ENCODE data around the gene TEP1.

TEP1 gene

DNA sequence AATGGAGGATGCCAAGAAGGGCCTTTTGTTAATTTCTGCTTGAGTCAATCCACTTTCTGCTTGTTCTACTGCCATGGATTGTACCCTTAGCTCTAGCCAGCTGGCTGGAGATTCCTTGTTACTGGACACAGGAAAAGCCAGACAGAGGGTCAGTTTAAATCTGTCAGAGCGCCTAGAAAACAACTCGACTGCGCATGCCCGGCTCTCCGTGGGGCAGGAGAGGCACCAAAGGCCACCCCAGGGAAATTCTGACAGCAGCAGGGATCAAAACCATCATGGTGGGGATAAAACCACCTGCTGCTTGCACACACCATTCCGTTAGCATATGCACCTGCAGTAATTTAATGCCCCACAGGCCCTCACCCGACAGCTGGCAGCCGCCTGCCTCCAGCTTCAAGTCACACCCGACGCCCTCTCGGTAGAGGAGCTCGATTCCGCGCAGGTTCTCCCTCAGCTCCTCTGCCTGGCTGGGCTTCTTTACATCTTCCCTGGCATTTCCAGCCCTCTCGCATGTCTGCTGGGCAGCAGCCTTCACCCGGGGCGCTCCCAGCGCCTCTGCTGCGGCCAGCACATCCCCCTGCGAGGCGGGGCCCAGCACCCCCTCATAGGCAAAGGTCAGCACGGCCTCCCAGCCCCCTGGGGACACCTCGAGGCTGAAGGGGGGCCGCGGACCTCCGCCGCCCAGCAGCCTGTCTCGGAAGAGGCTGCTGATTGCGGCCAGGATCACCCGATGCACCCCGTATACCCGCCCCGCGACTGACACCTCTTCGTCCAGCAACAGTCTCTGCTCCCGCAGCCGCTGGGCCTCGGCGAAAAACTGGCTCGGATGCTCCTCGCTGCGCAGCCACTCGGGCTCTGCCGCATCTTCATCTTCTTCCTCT, 21.6 kb upstream of the TEP1 start:
- DNase-seq (ENCODE audit: low read depth in 2 of 2), result no peak

DNA sequence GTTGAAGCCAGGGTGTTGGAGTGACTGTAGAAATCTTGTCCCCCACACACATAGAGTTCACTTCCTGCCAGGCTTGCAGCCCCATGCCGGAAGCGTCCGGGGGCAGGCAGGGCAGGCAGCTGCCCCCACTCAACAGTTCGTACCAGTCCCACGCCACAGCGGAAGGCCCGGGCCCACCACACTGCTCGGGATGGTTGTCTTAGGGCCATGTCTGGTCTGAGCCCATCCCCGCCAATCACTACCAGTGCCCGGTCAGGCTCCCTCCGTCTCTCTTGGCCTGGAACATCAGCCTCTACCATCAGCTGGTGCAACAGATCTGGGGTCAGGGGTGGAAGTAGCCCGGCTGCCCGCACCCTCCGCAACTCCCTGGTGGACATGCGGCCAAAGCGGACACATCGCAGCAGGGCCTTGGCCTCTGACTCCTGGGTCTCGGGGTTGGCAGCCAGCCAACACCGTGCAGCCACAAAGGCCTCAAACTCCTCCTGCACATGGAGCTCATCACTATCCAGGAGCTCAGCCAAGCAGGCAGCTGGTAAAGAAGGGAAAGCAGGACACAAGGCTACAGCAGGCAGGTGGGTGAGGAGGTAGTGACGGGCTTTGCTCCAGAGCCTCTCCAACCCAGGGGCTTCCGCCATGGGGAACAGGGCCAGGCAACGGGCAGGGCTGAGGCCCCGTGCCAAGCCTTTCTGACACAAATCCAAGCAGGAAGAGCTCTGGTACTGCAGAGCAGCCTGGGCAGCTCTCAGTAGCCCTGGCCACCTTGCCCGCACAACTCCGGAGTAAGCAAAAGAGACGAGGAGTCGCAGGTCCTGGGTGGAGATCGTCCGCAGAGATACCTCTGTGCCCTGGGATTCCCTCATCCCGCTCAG, 16.7 kb upstream of the TEP1 start:
- DNase-seq (ENCODE audit: low read depth in 2 of 2), result no peak

DNA sequence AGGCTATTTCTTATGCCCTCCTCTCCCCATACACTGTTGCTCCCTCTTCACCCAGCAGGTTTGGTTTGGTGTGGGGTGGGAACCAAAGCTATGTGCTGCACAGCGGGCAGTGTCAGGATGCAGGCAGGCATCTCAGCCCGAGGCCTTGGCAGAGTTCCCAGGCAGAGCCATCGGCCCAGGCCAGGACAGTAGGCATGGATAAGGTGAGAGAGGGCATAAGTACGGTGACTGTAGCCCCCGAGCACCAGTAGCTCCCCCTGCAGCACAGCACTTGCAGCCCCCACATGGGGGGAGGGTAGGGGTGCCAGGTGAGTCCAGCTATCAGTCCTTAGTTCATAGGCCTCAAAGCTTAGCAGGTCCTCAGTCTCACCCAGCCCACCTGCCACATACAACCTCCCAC, 15.5 kb upstream of the TEP1 start:
- no peak for DNase-seq (ENCODE audit: low read depth in 2 of 2)

DNA sequence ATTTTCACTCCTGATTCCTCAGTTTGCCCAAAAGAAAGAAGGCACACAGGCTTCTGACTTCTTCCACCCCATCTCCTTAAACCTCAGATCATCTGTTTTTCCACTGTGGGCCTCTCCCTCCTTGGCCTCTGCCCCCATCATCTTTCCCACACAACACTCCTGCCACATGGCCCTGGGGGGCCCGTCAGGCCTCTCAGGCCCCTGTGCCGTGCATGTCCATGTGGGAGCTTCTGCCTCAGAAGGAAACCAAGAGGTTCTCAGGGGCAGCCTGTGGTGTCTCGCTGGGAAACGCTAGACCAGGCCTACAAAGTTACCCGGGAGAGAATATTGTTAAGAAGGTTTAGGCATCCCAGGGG, 14.7 kb upstream of the TEP1 start:
- no peak for DNase-seq (ENCODE audit: low read depth in 2 of 2)

DNA sequence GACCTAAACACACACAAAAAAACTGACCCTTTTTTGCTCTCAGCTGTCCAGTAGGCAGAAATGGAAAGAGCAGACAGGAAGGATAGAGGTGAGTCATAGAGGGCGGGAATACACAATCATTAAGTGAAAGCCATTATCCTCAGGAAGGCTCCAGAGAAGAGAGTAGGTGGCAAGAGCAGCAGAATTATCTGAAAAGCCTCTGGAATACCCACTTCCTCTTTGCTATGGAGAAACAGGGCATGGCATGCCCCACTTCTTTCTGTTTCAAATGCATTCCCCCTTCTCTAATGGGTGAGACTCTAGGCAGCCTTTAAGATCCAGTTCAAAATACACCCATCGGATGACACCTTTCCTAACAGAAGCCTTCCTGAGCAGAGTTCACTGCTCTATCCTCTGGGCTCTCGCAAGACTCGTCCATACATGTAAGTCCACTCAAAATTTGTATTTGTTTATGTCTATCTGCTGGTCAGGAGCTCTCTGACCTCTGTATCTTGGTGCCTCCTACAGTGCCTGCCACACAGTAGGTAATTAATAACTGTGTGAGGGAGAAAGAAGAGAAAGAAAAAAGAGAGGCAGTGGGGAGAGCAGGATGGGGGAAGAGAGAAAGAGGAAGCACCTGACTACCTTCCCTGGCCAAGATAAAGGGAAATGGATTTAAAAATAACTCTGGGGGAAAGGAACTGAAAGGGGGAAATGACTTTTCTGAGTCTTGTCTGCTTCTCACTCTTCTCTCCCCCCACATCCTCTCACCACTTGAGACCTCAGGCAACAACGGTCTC, 14.1 kb upstream of the TEP1 start:
- no peak for DNase-seq (ENCODE audit: low read depth in 2 of 2)

DNA sequence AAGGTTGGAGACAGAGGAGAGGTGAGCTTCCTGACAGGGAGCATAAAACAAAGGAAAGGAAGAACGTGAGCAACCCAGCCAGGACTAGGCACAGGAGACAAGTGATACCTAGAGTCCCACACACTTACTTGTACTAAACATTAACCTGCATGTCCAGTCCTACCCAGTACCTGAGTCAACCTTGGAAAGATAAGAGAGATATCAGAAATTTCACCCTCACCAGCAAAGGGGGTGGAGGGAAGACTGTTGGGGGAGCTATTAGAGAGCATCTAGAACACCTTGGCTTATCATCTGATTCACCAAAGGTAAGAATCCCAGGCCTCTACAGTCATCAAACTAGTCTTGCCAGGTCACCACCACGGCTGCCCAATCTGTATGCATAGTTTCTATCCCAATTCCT, 11.6 kb upstream of the TEP1 start:
- no peak for DNase-seq (ENCODE audit: low read depth in 2 of 2)

DNA sequence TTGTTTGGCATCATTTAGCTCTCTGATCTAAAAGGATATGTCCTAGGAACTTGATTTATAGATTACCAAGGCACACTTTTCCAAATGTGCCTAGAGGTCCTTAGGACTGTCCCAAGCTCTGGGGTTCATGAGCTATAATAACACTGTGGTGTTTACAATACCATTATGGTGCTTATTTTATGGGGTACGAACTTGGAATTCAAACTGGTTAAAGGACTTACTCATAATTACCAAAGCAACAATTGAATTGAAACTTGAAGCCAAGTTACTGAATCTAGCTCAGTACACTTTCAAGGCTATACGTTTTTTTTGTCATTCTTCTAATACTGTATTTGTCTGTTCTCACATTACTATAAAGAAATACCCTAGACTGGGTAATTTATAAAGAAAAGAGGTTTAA, 9.6 kb upstream of the TEP1 start:
- DNase-seq (ENCODE audit: low read depth in 2 of 2), result no peak

DNA sequence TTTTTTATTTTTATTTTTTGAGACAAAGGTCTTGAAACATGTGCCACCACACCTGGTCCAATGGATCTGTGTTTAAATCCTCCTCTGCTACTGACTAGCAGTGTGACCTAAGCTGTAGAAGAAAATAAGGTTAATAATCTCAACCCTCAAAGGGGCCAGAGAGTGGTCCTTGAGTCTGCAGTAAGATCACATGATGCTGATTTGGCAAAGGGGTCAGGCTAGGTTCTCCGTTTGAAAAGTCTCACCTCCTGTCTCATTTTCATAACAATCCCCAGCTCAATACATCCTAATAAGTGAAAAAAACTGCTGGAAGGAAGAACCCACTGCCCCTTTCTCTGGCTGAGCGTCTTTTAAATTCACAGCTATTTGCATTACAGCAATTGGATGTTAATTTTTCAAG, 8.0 kb upstream of the TEP1 start:
- DNase-seq (ENCODE audit: low read depth in 2 of 2), result no peak

DNA sequence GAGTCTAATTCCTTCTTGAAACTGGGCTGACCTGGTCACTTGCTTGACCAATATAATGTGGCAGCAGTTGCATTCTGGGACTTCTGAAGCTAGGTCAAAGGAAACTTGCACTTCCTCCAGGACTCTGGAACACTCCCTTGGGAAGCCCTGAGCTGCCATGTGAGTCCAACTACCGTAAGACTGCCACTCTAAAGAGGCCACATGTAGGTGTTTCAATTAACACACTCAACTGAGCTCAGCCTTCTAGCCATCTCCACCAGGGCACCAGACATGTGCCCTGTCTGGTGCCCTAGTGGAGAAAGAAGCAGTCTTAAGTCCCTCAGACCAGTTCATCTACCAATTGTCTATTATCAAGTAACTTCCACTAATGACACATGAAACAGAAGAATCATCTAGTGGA, 6.1 kb upstream of the TEP1 start:
- no peak for DNase-seq (ENCODE audit: low read depth in 2 of 2)

DNA sequence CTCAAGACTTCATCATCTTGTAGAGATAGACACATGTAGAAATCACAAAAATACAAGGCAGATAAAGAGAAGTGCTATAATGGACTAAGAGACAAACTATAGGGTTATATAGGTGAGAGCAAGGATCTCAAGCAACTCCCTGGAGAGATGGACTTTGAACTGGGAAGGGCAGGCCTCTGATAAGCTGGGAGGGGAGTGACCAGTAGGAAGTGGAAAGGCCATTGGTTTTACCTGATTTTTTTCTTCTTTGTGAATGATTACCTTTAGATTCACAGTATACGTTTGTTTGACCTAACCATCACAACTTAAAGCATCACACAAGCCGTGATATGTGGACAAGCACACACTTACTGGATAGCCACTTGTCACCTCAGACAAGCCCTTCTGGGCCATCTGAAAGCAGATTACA, 5.2 kb upstream of the TEP1 start:
- no peak for DNase-seq (ENCODE audit: low read depth in 2 of 2)

DNA sequence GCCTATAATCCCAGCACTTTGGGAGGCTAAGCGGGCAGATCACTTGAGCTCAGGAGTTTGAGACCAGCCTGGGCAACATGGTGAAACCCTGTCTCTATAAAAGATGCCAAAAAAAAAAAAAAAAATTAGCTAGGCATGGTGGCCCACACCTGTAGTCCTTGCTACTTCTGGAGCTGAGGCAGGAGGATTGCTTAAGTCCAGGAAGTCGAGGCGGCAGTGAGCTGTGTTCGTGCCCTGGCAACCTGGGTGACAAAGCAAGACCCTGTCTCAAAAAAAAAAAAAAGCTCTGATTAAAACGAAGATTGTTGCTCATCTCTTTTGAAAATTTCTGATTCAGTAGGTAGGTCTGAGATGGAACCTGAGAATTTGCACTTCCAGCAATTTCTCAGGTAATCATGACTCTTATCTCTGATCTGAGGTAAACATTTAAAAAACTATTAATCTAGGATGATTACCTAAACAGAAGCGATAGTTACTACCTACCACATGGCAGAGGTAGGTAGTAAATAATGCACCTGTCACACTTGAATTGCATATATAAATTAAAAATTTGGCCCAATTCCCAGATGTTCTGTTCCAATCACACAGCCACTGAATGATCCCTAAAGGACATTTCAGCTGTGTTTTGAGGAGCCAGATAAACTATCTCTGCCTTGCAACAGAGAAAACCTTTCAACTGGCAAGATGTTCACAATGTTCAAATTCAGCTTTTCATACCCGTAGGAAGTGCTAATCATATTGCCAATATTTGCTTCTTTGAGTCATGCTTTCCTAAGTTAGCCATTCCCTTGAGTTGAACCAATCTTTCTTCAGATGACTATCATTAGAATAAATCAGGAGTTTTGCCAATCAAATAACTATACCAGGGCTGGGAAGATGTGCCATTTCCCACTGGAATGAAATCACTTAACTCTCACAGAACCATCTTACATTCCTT, 4.2 kb upstream of the TEP1 start:
- DNase-seq (ENCODE audit: low read depth in 2 of 2), result no peak

DNA sequence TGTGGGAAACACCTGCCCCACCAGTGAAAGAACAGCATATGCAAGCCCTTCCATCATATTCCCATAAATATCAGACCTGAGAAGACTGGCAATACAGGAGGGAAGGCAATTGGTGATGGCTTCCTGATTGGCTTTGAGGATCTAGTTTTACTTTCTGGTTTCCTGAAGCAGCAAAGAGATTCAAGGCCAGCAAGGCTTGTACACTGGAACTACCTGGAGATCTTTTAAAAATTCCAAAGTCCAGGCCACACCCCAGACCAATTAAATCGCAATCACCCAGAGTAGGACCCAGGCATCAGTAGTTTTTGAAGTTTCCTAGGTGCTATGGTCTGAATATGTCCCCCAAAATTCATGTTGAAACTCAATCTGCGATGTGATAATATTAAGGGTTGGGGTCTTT, 2.9 kb upstream of the TEP1 start:
- DNase-seq (ENCODE audit: low read depth in 2 of 2), result no peak

DNA sequence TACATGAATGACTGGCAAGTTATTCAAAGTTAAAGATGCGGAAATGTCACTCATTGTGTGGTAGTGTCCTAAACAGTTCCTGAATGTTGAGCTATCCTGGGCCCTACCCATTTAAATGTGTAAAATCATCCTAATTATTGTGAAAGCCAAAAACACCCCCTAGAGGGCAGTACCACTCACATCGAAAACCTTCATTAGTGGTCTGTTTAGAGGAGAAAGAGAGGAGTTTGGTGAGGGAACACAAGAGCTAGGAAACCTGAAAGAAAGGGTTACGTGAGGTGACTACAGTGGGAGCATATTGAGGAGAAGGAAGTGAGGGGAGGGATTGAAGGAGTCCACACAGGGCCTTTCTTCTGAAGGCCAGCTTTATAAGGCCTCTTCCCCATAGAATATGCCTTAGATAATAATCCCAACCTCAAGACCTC, 2.5 kb upstream of the TEP1 start:
- DNase-seq (ENCODE audit: low read depth in 2 of 2), result no peak

DNA sequence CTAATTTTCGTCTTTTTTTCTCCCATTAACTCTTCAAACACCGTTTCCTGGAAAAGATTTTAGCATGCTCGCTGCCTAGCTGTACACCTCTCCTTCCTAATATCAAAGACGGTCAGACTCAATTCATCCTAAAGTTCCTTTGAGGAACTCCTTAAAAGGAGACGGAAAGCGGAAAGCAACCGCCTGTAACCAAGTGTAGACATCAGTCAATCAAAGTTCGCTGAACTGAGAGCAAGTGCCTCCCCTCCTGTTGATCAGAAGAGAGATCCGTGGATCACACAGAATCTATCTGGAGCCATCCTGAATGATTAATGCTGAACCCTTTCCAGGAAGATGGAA, 412 bp upstream of the TEP1 start:
- no peak for DNase-seq (ENCODE audit: low read depth in 2 of 2)

DNA sequence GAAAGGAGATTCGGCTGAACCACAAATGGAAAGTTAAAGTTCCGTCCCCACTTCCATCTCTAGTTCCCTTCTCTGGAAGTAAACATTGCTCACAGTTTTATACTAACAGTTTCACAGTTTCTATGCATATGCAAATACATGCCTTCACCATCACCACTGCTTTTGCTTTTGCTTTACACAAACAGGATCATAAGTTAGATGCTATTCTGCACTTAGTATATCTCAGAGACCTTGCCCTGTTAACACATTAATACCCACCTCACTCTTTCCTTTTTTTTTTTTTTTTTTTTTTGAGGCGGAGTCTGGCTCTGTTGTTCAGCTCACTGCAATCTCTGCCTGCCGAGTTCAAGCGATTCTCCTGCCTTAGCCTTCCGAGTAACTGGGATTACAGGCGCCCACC, 890 bp downstream of the TEP1 start:
- DNase-seq (ENCODE audit: low read depth in 2 of 2), result no peak

DNA sequence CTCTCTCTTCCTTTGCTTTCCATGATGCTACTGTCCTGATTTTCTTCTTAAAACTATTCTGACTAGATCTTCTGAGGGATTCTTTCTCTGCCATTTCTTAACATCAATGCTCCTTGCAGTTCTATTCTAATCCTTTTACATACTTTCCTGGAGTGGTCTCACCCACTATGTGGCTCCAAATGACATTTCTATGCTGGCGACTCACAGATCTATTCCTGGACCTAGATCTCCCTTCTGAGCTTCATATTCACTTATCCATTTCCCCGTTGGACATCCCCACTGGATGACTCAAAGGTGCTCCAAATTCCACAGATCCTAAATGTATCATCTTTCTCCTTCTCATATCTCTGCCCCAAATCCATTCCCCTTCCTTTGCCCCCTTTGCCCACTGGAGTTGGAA, 4.1 kb downstream of the TEP1 start:
- no peak for DNase-seq (ENCODE audit: low read depth in 2 of 2)

DNA sequence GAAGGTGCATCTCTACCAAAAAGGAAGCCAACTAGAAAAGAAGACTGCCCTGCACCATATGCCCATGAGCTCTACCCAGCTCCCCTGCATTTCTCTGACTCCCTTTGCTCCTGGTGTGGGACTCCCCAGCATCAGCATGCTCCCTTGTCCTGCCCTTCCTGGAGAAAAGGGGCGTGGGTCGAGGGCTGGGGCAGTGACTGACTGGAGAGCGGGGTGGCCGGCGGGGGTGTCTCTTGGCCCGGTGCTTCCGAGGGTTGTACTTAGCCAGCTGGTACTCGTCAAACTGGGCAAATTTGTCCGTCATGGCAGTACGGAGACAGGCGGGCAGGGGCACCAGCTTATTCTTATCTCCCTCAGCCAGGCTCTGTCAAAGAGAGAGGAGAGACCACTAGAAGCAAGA, 9.8 kb downstream of the TEP1 start:
- no peak for DNase-seq (ENCODE audit: low read depth in 2 of 2)

DNA sequence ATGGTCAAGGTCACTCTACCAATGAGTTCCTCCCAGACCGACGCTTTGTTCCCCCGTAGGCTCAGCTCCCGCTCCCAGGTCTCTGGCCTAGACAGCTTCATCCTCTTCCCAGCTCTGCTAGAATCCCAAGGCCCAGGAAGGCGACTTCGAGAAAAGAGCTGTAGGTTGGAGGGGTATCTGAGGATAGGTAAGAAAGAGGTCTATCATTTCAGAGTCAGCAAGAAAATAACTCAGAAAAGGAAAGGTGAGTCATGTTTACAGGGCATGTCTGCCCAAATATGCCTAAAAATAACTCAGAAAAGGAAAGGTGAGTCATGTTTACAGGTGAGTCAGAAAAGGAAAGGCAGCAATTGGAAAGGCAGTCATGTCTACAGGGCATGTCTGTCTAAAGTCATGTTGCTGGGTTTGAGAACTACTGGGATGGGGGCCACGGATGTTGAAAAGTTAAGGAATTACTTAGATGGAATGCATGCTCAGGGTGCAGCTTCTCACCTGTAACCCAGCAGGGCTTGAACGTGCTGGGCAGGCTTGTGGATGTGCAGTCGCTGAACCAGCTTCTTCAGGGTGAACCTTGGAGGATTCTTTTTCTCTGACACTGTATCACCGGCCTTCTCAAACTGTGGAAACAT, 12.2 kb downstream of the TEP1 start:
- DNase-seq (ENCODE audit: low read depth in 2 of 2), result no peak

DNA sequence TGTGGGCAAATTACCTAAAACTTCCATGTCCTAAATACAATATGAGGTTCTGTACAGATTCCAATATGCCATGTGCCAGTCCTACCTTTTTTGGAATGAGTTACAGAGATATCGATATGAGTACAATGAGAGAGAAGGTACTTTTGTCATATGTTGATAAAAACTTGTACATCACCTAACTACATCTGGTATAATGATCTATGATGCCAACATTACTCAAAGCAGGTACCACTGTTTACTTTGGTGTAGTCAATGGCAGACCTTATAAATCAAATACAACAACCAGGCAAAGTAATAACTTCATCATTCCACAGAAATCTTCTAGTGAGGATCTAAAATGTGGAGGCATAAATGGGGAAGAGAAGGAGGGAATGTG, 12.7 kb downstream of the TEP1 start:
- no peak for DNase-seq (ENCODE audit: low read depth in 2 of 2)

DNA sequence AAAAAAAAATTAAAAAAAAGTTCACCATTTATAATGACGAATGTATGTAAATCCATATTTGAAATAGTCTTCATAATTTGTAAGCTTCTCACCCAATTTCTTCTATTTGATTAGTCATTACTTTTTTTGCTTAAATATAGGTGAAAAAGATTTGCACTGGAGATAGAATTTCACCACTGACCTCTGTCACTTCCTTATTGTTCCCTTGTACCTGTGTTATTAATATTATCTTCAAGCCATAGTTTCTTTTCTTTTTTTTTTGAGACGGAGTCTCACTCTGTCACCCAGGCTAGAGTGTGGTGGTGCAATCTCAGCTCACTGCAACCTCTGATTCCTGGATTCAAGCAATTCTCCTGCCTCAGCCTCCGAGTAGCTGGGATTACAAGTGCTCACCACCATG, 15.8 kb downstream of the TEP1 start:
- no peak for DNase-seq (ENCODE audit: low read depth in 2 of 2)

DNA sequence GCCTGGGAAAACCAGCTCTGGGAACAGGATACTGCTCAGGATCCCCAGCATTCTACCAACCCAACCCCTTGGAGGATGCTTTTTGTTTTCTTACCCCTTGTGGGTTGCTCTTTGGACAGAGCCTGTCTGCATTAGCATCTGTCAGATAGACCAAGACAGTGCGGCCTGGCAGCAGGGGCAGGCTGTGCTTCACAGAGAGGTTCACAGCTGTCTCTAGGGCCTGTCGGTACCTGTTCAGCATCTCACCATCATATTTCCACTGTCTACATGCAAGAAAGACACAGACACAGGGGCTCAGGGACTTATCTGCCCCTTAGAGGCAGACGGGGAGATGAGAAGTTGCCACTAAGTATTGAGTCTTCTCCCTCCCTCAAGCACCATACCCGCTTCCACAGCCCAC, 21.8 kb downstream of the TEP1 start:
- no peak for DNase-seq (ENCODE audit: low read depth in 2 of 2)
